OCI-LY1 (cell line): Measurements from ENCODE around the gene CTPS1.

ENCODE experiments used
- CTCF ChIP-seq: fragments of 200-600 bp; sonication (generic), shearing (Covaris generic); IDR thresholded peaks from 2 replicates; pipeline ENCODE4 v1.5.1; 2017; ENCODE audit warnings: mild to moderate bottlenecking, antibody characterized with exemption, low read length, moderate library complexity, mixed read lengths
- EZH2 ChIP-seq: fragments of 200-600 bp; sonication (generic), shearing (Covaris generic); IDR thresholded peaks from 2 replicates; pipeline ENCODE4 v1.8.0; 2017; ENCODE audit warnings: borderline replicate concordance, mixed run types, mild to moderate bottlenecking, antibody characterized with exemption, low read length, moderate library complexity, mixed read lengths

- TF ChIP-seq EZH2 (no peak), CTCF (no peak)
These were observed 3.8 kb downstream of the CTPS1 start for GRCh38 chr1:40983286-40983685.
